K562 (cell line): ENCODE measurements around the gene LPIN1. TPM values are rescaled to one million over a fixed set of nuclear protein-coding genes. Genes with fewer than 3 reads are reported as not detected.
A peak's percentile ranks its signal among the peaks of the same experiment; 100 is the strongest.

Experiments used
- BDP1 ChIP-seq: IDR thresholded peaks from 3 replicates; pipeline ENCODE4 v1.6.1; 2011; ENCODE audit not compliant: insufficient read length, insufficient read depth
- CBFA2T3 ChIP-seq: fragments of 450-650 bp; IDR thresholded peaks from 2 replicates; pipeline ENCODE4 v1.6.1; 2017
- CHD1 ChIP-seq: fragments of 200-600 bp; sonication (generic); IDR thresholded peaks from one replicate; pipeline ENCODE4 v1.6.1; 2012; ENCODE audit warnings: mild to moderate bottlenecking, moderate library complexity, low read length, inconsistent platforms
- CTCF ChIP-seq, 3 experiments: IDR thresholded peaks in 2 of 3; conservative IDR thresholded peaks in 1 of 3; 2 replicates each; pipeline ENCODE4 v1.5.1; 2011 to 2012; ENCODE audit warnings: low read length in 3 of 3, mild to moderate bottlenecking in 3 of 3, control low read depth in 2 of 3, improper control_type of control experiment in 1 of 3, inconsistent platforms in 1 of 3, low read depth in 1 of 3, mixed read lengths in 1 of 3, moderate library complexity in 1 of 3; ENCODE audit not compliant: insufficient read depth in 2 of 3
- ETS2 ChIP-seq: IDR thresholded peaks from 2 replicates; pipeline ENCODE4 v1.6.1; 2016; ENCODE audit warnings: borderline replicate concordance, missing genetic modification characterization, mild to moderate bottlenecking, moderate library complexity, missing compliant biosample characterization; ENCODE audit not compliant: poor library complexity, severe bottlenecking
- FOXK2 ChIP-seq, 2 experiments: fragments of 450-650 bp; IDR thresholded peaks in 1 of 2; conservative IDR thresholded peaks in 1 of 2; 2 replicates each; pipeline ENCODE4 v1.6.1; 2016; ENCODE audit warnings: low read depth in 2 of 2, mild to moderate bottlenecking in 1 of 2
- FOXP1 ChIP-seq: sonication (generic); formaldehyde crosslinking; IDR thresholded peaks from 2 replicates; pipeline ENCODE4 v1.8.0; 2022; ENCODE audit warnings: mild to moderate bottlenecking, missing genetic modification reagents
- HCFC1 ChIP-seq: IDR thresholded peaks from 2 replicates; pipeline ENCODE4 v1.6.1; 2012; ENCODE audit warnings: low read depth, low read length, improper control_type of control experiment
- KDM5B ChIP-seq: fragments of 200-600 bp; sonication (generic); IDR thresholded peaks from 2 replicates; pipeline ENCODE4 v1.6.1; 2012; ENCODE audit warnings: low read depth, mild to moderate bottlenecking, moderate library complexity, low read length, control low read depth, inconsistent platforms; ENCODE audit not compliant: insufficient replicate concordance
- NR2C2 ChIP-seq, 2 experiments: fragments of 200-800 bp in 1 of 2; sonication (Bioruptor generic) in 1 of 2; sonication (generic) in 1 of 2; formaldehyde crosslinking in 1 of 2; IDR thresholded peaks; 2 replicates each; pipeline versions ENCODE4 v1.6.1 to v1.8.0; 2016 to 2022; ENCODE audit warnings: mild to moderate bottlenecking in 1 of 2, missing compliant biosample characterization in 1 of 2, missing genetic modification characterization in 1 of 2, missing genetic modification reagents in 1 of 2
- POLR2AphosphoS2 ChIP-seq: IDR thresholded peaks from 2 replicates; pipeline ENCODE4 v1.6.1; 2012; ENCODE audit warnings: low read length, improper control_type of control experiment
- RBFOX2 ChIP-seq: fragments of 200-400 bp; formaldehyde crosslinking; IDR thresholded peaks from 2 replicates; pipeline ENCODE4 v1.6.1; 2017; ENCODE audit warnings: low read depth, mild to moderate bottlenecking, low read length, moderate library complexity
- RBM39 ChIP-seq: fragments of 200-400 bp; formaldehyde crosslinking; optimal IDR thresholded peaks from 2 replicates; pipeline ENCODE3; 2018; ENCODE audit warnings: low read depth, low read length
- RCOR1 ChIP-seq, 2 experiments: IDR thresholded peaks; 2 replicates each; pipeline ENCODE4 v1.6.1; 2012; ENCODE audit warnings: low read depth in 2 of 2, low read length in 2 of 2, borderline replicate concordance in 1 of 2, improper control_type of control experiment in 1 of 2
- RFX7 ChIP-seq: fragments of 250-450 bp; sonication (Bioruptor Pico); IDR thresholded peaks from 2 replicates; pipeline ENCODE4 v1.5.1; 2021; ENCODE audit warnings: mild to moderate bottlenecking
- SRF ChIP-seq, 2 experiments: fragments of 250-450, 450-650 bp in 1 of 2; sonication (Bioruptor Pico) in 1 of 2; sonication (generic) in 1 of 2; formaldehyde crosslinking; IDR thresholded peaks; 2 replicates each; pipeline versions ENCODE4 v1.5.0 to v1.5.1; 2020 to 2022; ENCODE audit warnings: mild to moderate bottlenecking in 1 of 2, missing genetic modification reagents in 1 of 2
- TAF1 ChIP-seq: IDR thresholded peaks from 2 replicates; pipeline ENCODE4 v1.6.1; 2011; ENCODE audit warnings: mild to moderate bottlenecking, low read length, moderate library complexity; ENCODE audit not compliant: insufficient read depth, control insufficient read depth, severe bottlenecking; ENCODE audit errors: extremely low read depth
- UBTF ChIP-seq, 2 experiments: IDR thresholded peaks; 2 replicates each; pipeline ENCODE4 v1.6.1; 2012; ENCODE audit warnings: improper control_type of control experiment in 2 of 2, low read depth in 2 of 2, low read length in 2 of 2, borderline replicate concordance in 1 of 2
- YY1 ChIP-seq, 3 experiments: IDR thresholded peaks; 2 replicates each; pipeline ENCODE4 v1.6.1; 2011; ENCODE audit warnings: low read length in 2 of 3, mild to moderate bottlenecking in 2 of 3, moderate library complexity in 2 of 3, borderline replicate concordance in 1 of 3, control low read depth in 1 of 3, low read depth in 1 of 3; ENCODE audit not compliant: insufficient read depth in 3 of 3, insufficient replicate concordance in 2 of 3, control insufficient read depth in 1 of 3, insufficient read length in 1 of 3; ENCODE audit errors: extremely low read depth in 1 of 3
- ZNF121 ChIP-seq: sonication (generic); formaldehyde crosslinking; conservative IDR thresholded peaks from 2 replicates; pipeline ENCODE4 v1.8.0; 2022; ENCODE audit warnings: missing genetic modification reagents
- polyA plus RNA-seq, 8 experiments: library from polyadenylated mRNA; depleted of rRNA in 4 of 8; stranded (reverse) in 5 of 8; unstranded in 3 of 8; fragments of >200 nt; fragmentation: Nextera tagmentation in 2 of 8; fragmentation: Illumina TruSeq in 1 of 8; extraction: Ambion mirVana in 2 of 8; extraction: Trizol in 1 of 8; gene quantifications; 2 replicates each; pipeline versions ENCODE4 v1.2.1 to v1.2.3, GENCODE V29; 2011 to 2014; ENCODE audit warnings: inconsistent platforms in 1 of 8, missing spikeins in 1 of 8
- total RNA-seq, 7 experiments: library from RNA; depleted of rRNA in 6 of 7; stranded (reverse); fragments of >200 nt in 6 of 7; fragmentation: Illumina TruSeq in 2 of 7; extraction: Trizol in 2 of 7; gene quantifications; 2 replicates each; pipeline versions ENCODE4 v1.2.1 to v1.2.3, GENCODE V29; 2011 to 2021; ENCODE audit warnings: low replicate concordance in 1 of 7
- TF ChIP-seq, protein P1 (sequence below): fragments of 250-450 bp; sonication (Bioruptor Pico); IDR thresholded peaks from 2 replicates; pipeline ENCODE4 v1.4.0; 2020; ENCODE audit warnings: mild to moderate bottlenecking, moderate library complexity

The LPIN1 gene
- total and polyA plus RNA-seq, 9 of the 15 experiments (the other 6 are each of a cell fraction or from before 2014, with no cell fraction given) = 9.2 to 84.0 (median 27.8) TPM

- no peak for TF ChIP-seq NR2C2 (CRISPR knock-in tag; IDR thresholded peaks at IDR 0.05)
- peak; percentile 74 for TF ChIP-seq NR2C2 (tag; IDR thresholded peaks at IDR 0.05)
- TF ChIP-seq FOXP1 = peak; percentile 50; the same call in 1 of the 2 replicates
- TF ChIP-seq ZNF121 (CRISPR knock-in tag) = no peak
- TF ChIP-seq YY1 (IDR thresholded peaks at IDR 0.05; ENCODE audit: borderline replicate concordance in 1 of 3, control insufficient read depth in 1 of 3, extremely low read depth in 1 of 3, insufficient read depth in 3 of 3, insufficient read length in 1 of 3, insufficient replicate concordance in 2 of 3, low read depth in 1 of 3, low read length in 2 of 3) = peak in 2 of 3 experiments; percentile 35 to 70
- TF ChIP-seq CBFA2T3 = no peak
- no peak for TF ChIP-seq FOXK2 (conservative IDR thresholded peaks at IDR 0.05 in 1 of 2, IDR thresholded peaks at IDR 0.05 in 1 of 2; ENCODE audit: low read depth in 2 of 2)
- peak; percentile 84 for TF ChIP-seq RBFOX2
- no peak for TF ChIP-seq POLR2AphosphoS2
- no peak for TF ChIP-seq CHD1
- peak in 2 of 3 experiments; percentile 34 to 39; a peak in 4 of 6 replicates for TF ChIP-seq CTCF (IDR thresholded peaks at IDR 0.05 in 2 of 3, conservative IDR thresholded peaks at IDR 0.05 in 1 of 3; ENCODE audit: insufficient read depth in 2 of 3, low read depth in 1 of 3, low read length in 3 of 3)
- peak in 1 of 2 experiments; percentile 79; a peak in 2 of 4 replicates for TF ChIP-seq UBTF (IDR thresholded peaks at IDR 0.05; ENCODE audit: borderline replicate concordance in 1 of 2, low read depth in 2 of 2, low read length in 2 of 2)
- TF ChIP-seq ETS2 (tag) = no peak
- peak in 1 of 2 experiments; percentile 27; a peak in 2 of 4 replicates for TF ChIP-seq RCOR1 (IDR thresholded peaks at IDR 0.05; ENCODE audit: borderline replicate concordance in 1 of 2, low read depth in 2 of 2, low read length in 2 of 2)
- TF ChIP-seq, protein P1, sequence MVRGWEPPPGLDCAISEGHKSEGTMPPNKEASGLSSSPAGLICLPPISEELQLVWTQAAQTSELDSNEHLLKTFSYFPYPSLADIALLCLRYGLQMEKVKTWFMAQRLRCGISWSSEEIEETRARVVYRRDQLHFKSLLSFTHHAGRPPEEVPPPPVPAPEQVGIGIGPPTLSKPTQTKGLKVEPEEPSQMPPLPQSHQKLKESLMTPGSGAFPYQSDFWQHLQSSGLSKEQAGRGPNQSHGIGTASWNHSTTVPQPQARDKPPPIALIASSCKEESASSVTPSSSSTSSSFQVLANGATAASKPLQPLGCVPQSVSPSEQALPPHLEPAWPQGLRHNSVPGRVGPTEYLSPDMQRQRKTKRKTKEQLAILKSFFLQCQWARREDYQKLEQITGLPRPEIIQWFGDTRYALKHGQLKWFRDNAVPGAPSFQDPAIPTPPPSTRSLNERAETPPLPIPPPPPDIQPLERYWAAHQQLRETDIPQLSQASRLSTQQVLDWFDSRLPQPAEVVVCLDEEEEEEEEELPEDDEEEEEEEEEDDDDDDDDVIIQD (CRISPR knock-in tag) = no peak
- TF ChIP-seq HCFC1 = peak; percentile 17; the same call in 1 of the 2 replicates
- TF ChIP-seq RFX7 = no peak
- no peak for TF ChIP-seq SRF (CRISPR knock-in tag; IDR thresholded peaks at IDR 0.05)
- TF ChIP-seq KDM5B = peak; percentile 74
- no peak for TF ChIP-seq RBM39
- no peak for TF ChIP-seq BDP1
- peak; percentile 87 for TF ChIP-seq TAF1
Measured at GRCh38 chr2:11746376-11746806, at the start of gene LPIN1 (continued).
